Testis (tissue), 3 donors: ENCODE results near the gene POR. TPM values are rescaled to one million over a fixed set of nuclear protein-coding genes. Genes with fewer than 3 reads are reported as not detected.
"Not testable (repeated sequence)": the region's sequence is repeated elsewhere in the genome, so short reads cannot be mapped to it uniquely, and the experiment has no call there.

Experiments used
- DNase-seq: peaks from one replicate; pipeline ENCODE4 v3.0.0-alpha.2; 2019
- H3K27ac ChIP-seq, 2 donors: fragments of 200-600 bp; sonication (generic); one replicate each; pipeline ENCODE4 v1.5.1; 2019
- H3K27me3 ChIP-seq: fragments of 200-600 bp; sonication (generic); one replicate; pipeline ENCODE4 v1.5.1; 2019
- H3K36me3 ChIP-seq: fragments of 200-600 bp; sonication (generic); one replicate; pipeline ENCODE4 v1.5.1; 2017; ENCODE audit warnings: low read depth; ENCODE audit errors: missing control alignments
- H3K4me1 ChIP-seq: fragments of 200-600 bp; sonication (generic); one replicate; pipeline ENCODE4 v1.5.1; 2019
- H3K4me3 ChIP-seq, 2 donors: fragments of 200-600 bp; sonication (generic); one replicate each; pipeline ENCODE4 v1.5.1; 2017 to 2019
- H3K9me3 ChIP-seq: fragments of 200-600 bp; sonication (generic); one replicate; pipeline ENCODE4 v1.5.1; 2017
- CTCF ChIP-seq, 3 experiments: fragments of 450-650 bp in 2 of 3; fragments of 200-600 bp in 1 of 3; sonication (generic) in 1 of 3; IDR thresholded peaks; one replicate each; pipeline ENCODE4 v1.5.1; 2016 to 2019; ENCODE audit warnings: antibody characterized with exemption in 3 of 3, mild to moderate bottlenecking in 2 of 3, moderate library complexity in 1 of 3
- POLR2A ChIP-seq: fragments of 450-650 bp; IDR thresholded peaks from one replicate; pipeline ENCODE4 v1.6.1; 2017; ENCODE audit warnings: antibody characterized with exemption, mild to moderate bottlenecking, moderate library complexity
- WGBS, 2 donors: methylation state at CpG; one replicate each; pipeline ENCODE4 v1.1.5; 2018; 5-methylcytosine and 5-hydroxymethylcytosine counted together
- intact Hi-C: fragments of 100-400 bp; cut with DNase I; formaldehyde crosslinking; loops from one replicate; pipeline ENCODE4 v1.15.1; 2023; ENCODE audit warnings: low total_unique reads
- polyA plus RNA-seq: library from polyadenylated mRNA; stranded (reverse); fragments of 350-450 nt; fragmentation: Illumina TruSeq; extraction: RNeasy Lipid Tissue Mini Kit (QIAGEN cat#74804); gene quantifications from one replicate; pipeline ENCODE4 v1.2.3, GENCODE V29; 2014; ENCODE audit warnings: low read depth, low replicate concordance; ENCODE audit not compliant: insufficient read depth
- total RNA-seq, 2 donors: library from RNA; depleted of rRNA; stranded (reverse); fragments of >200 nt; gene quantifications; one replicate each; pipeline ENCODE4 v1.2.3, GENCODE V29; 2016

Gene POR
- total and polyA plus RNA-seq, 3 donors from 2014 or later = 98.5 to 169 (median 122) TPM

- 91 to 93% methylated on average over 13 of the region's 13 CpGs for WGBS, 2 donors
- intact Hi-C loops = no loop called here
- no peaks in the 10 kb centered on the region for H3K36me3 ChIP-seq
Measured at GRCh38 chr7:76016191-76016947, 101.4 kb downstream of the POR start.

GRCh38 chr7:76018520-76018919, 103.6 kb downstream of the POR start:
- H3K27ac ChIP-seq, H3K36me3 ChIP-seq, intact Hi-C loops, H3K4me3 ChIP-seq, DNase-seq, H3K27me3 ChIP-seq, H3K4me1 ChIP-seq, H3K9me3 ChIP-seq: not testable (repeated sequence)
- WGBS, 2 donors = 93 to 95% methylated on average over 4 of the region's 4 CpGs

More at GRCh38 chr7:76016191-76016947, 101.4 kb downstream of the POR start:
- H3K4me1 ChIP-seq = peaks cover 6% of the 10 kb centered on the region
- H3K4me3 ChIP-seq = no peak overlapping the region
- no peak overlapping the region for H3K27ac ChIP-seq
- no peaks in the 10 kb centered on the region for H3K9me3 ChIP-seq
- TF ChIP-seq POLR2A (no peak), CTCF (IDR thresholded peaks at IDR 0.05) (no peak)
- H3K27me3 ChIP-seq = no peaks in the 10 kb centered on the region
- no peak for DNase-seq

GRCh38 chr7:76020031-76020714, 105.2 kb downstream of the POR start:
- Histone ChIP-seq H3K4me1 (no peaks in the 10 kb centered on the region), H3K27ac (no peak overlapping the region), H3K36me3 (no peaks in the 10 kb centered on the region), H3K9me3 (no peaks in the 10 kb centered on the region), H3K27me3 (no peaks in the 10 kb centered on the region), H3K4me3 (no peak overlapping the region)
- intact Hi-C loops = loop anchor here (10.0 kb wide), 1 partner anchor 155 kb away; no protein-coding TSS in a partner anchor
- peak; percentile 84 for DNase-seq
- no peak for TF ChIP-seq POLR2A
- TF ChIP-seq CTCF (IDR thresholded peaks at IDR 0.05) = peak; percentile 82 to 90 (median 89)
- WGBS, 2 donors = 45 to 51% methylated on average over 5 to 6 of the region's 6 CpGs

GRCh38 chr7:76022026-76022780, 107.2 kb downstream of the POR start:
- Histone ChIP-seq H3K27ac (no peak overlapping the region), H3K4me1 (no peaks in the 10 kb centered on the region), H3K4me3 (no peak overlapping the region), H3K9me3 (no peaks in the 10 kb centered on the region), H3K36me3 (no peaks in the 10 kb centered on the region), H3K27me3 (no peaks in the 10 kb centered on the region)
- 90 to 93% methylated on average over 7 of the region's 7 CpGs for WGBS, 2 donors
- no peak for TF ChIP-seq CTCF (IDR thresholded peaks at IDR 0.05)
- no peak for TF ChIP-seq POLR2A
- intact Hi-C loops = loop anchor here (10.0 kb wide), 1 partner anchor 157 kb away; no protein-coding TSS in a partner anchor
- no peak for DNase-seq

GRCh38 chr7:76023002-76023401, 108.0 kb downstream of the POR start:
- 28 to 41% methylated on average over 4 of the region's 4 CpGs for WGBS, 2 donors
- Histone ChIP-seq H3K27me3 (no peaks in the 10 kb centered on the region), H3K4me3 (no peak overlapping the region), H3K4me1 (no peaks in the 10 kb centered on the region), H3K9me3 (no peaks in the 10 kb centered on the region), H3K36me3 (no peaks in the 10 kb centered on the region), H3K27ac (no peak overlapping the region)
- TF ChIP-seq POLR2A (no peak), CTCF (IDR thresholded peaks at IDR 0.05) (no peak)
- intact Hi-C loops = loop anchor here (10.0 kb wide), 1 partner anchor 158 kb away; no protein-coding TSS in a partner anchor
- peak; percentile 32 for DNase-seq

- H3K4me1 ChIP-seq, H3K36me3 ChIP-seq, H3K4me3 ChIP-seq, H3K27me3 ChIP-seq, DNase-seq, H3K9me3 ChIP-seq, H3K27ac ChIP-seq: not testable (repeated sequence)
- intact Hi-C loops = loop anchor here (10.0 kb wide), 1 partner anchor 165 kb away; no protein-coding TSS in a partner anchor
- WGBS, 2 donors = 86 to 98% methylated on average over 7 of the region's 7 CpGs
Measured at GRCh38 chr7:76029682-76030081, 114.7 kb downstream of the POR start.
